H1 (cell line): ENCODE results near the gene NPL. TPM values are rescaled to one million over a fixed set of nuclear protein-coding genes. Genes with fewer than 3 reads are reported as not detected.

Experiments used
- CTCF ChIA-PET: fragments of 300-600 bp; sonication (Branson Sonifier 250); formaldehyde crosslinking; loops from one replicate; lab custom pipeline; 2021; ENCODE audit not compliant: partially characterized antibody; lab: Charles Lee
- POLR2A ChIA-PET: fragments of 300-600 bp; sonication (Branson Sonifier 250); formaldehyde crosslinking; loops from one replicate; lab custom pipeline; 2021; ENCODE audit warnings: inconsistent platforms; ENCODE audit not compliant: partially characterized antibody; lab: Charles Lee
- DNase-seq, 2 experiments: peaks; one replicate each; pipeline versions ENCODE4 v3.0.0 to v3.0.0-alpha.2; 2010 to 2022; ENCODE audit warnings: low spot score in 2 of 2, low read depth in 1 of 2, mixed read lengths in 1 of 2
- FAIRE-seq: peaks from 2 replicates; lab custom pipeline; 2011; peaks lifted over from hg19 to GRCh38; lab: Jason Lieb, UNC
- H2AFZ ChIP-seq: 2 replicates; pipeline ENCODE4 v1.8.1; 2012; ENCODE audit warnings: low read length, inconsistent platforms
- H2AK5ac ChIP-seq: 2 replicates; pipeline ENCODE4 v1.6.1; 2013; ENCODE audit warnings: low read depth, low read length
- H2BK120ac ChIP-seq: replicated peaks from 2 replicates; pipeline ENCODE3; 2013; ENCODE audit warnings: low read depth, low read length, inconsistent platforms
- H2BK12ac ChIP-seq: 2 replicates; pipeline ENCODE4 v1.6.1; 2013; ENCODE audit warnings: low read depth, low read length
- H2BK15ac ChIP-seq: 2 replicates; pipeline ENCODE4 v1.6.1; 2013; ENCODE audit warnings: low read length
- H2BK20ac ChIP-seq: 2 replicates; pipeline ENCODE4 v1.6.1; 2013; ENCODE audit warnings: low read length
- H2BK5ac ChIP-seq: 2 replicates; pipeline ENCODE4 v1.6.1; 2013; ENCODE audit warnings: low read depth, low read length
- H3K14ac ChIP-seq: 2 replicates; pipeline ENCODE4 v1.6.1; 2013; ENCODE audit warnings: inconsistent platforms; ENCODE audit not compliant: insufficient read length
- H3K18ac ChIP-seq: 2 replicates; pipeline ENCODE4 v1.6.1; 2013; ENCODE audit warnings: low read length; ENCODE audit errors: extremely low read depth
- H3K23ac ChIP-seq: 2 replicates; pipeline ENCODE4 v1.6.1; 2013; ENCODE audit warnings: inconsistent platforms; ENCODE audit not compliant: insufficient read length
- H3K23me2 ChIP-seq: 2 replicates; pipeline ENCODE4 v1.6.1; 2013; ENCODE audit warnings: low read depth, low read length
- H3K27ac ChIP-seq: 2 replicates; pipeline ENCODE4 v1.6.1; 2011; ENCODE audit warnings: low read depth, low read length, inconsistent platforms
- H3K27me3 ChIP-seq, 4 experiments: replicated peaks in 1 of 4; 1 replicate in 1 of 4; 2 replicates in 3 of 4; pipeline versions ENCODE4 v1.6.1 to v1.8.1; 2011 to 2013; ENCODE audit warnings: low read length in 3 of 4, mild to moderate bottlenecking in 3 of 4, inconsistent platforms in 2 of 4, mixed read lengths in 2 of 4, moderate library complexity in 1 of 4; ENCODE audit not compliant: control insufficient read depth in 3 of 4, insufficient read depth in 3 of 4; ENCODE audit errors: extremely low read depth in 1 of 4
- H3K36me3 ChIP-seq, 4 experiments: 2 replicates each; pipeline versions ENCODE4 v1.6.1 to v1.8.1; 2011 to 2013; ENCODE audit warnings: mild to moderate bottlenecking in 4 of 4, low read length in 3 of 4, moderate library complexity in 2 of 4, control low read depth in 1 of 4, inconsistent platforms in 1 of 4; ENCODE audit not compliant: insufficient read depth in 4 of 4, control insufficient read depth in 2 of 4
- H3K4ac ChIP-seq: replicated peaks from 2 replicates; pipeline ENCODE3; 2013; ENCODE audit warnings: low read length, low read depth, mixed read lengths, inconsistent platforms; ENCODE audit not compliant: insufficient read length
- H3K4me1 ChIP-seq, 4 experiments: replicated peaks in 1 of 4; 1 replicate in 1 of 4; 2 replicates in 3 of 4; pipeline versions ENCODE4 v1.6.1 to v1.8.1; 2011 to 2013; ENCODE audit warnings: low read length in 3 of 4, inconsistent platforms in 2 of 4, mixed read lengths in 1 of 4; ENCODE audit not compliant: insufficient read depth in 4 of 4, control insufficient read depth in 3 of 4
- H3K4me2 ChIP-seq, 2 experiments: 2 replicates each; pipeline versions ENCODE4 v1.6.1 to v1.8.1; 2011 to 2013; ENCODE audit warnings: low read depth in 2 of 2, low read length in 2 of 2, control low read depth in 1 of 2, inconsistent platforms in 1 of 2, mild to moderate bottlenecking in 1 of 2; ENCODE audit not compliant: insufficient read depth in 1 of 2
- H3K4me3 ChIP-seq, 4 experiments: fragments of 200-600, 300-600 bp in 1 of 4; sonication (generic), shearing (Covaris generic), sonication (Bioruptor Twin) in 1 of 4; 2 replicates each; pipeline versions ENCODE4 v1.5.1 to v1.8.1; 2011 to 2016; ENCODE audit warnings: low read length in 4 of 4, low read depth in 3 of 4, control low read depth in 2 of 4, inconsistent platforms in 2 of 4, mild to moderate bottlenecking in 2 of 4, mixed read lengths in 1 of 4, moderate library complexity in 1 of 4; ENCODE audit not compliant: insufficient read depth in 2 of 4; ENCODE audit errors: extremely low read depth in 1 of 4
- H3K56ac ChIP-seq: replicated peaks from 2 replicates; pipeline ENCODE3; 2013; ENCODE audit warnings: low read depth, mild to moderate bottlenecking, mixed read lengths, low read length, inconsistent platforms; ENCODE audit not compliant: insufficient read length
- H3K79me1 ChIP-seq: 2 replicates; pipeline ENCODE4 v1.6.1; 2013; ENCODE audit warnings: low read depth, low read length, control low read depth
- H3K79me2 ChIP-seq, 2 experiments: 2 replicates each; pipeline versions ENCODE4 v1.6.1 to v1.8.1; 2012 to 2013; ENCODE audit warnings: low read length in 2 of 2, mild to moderate bottlenecking in 2 of 2, inconsistent platforms in 1 of 2; ENCODE audit not compliant: insufficient read depth in 2 of 2, control insufficient read depth in 1 of 2
- H3K9ac ChIP-seq, 4 experiments: replicated peaks in 1 of 4; 1 replicate in 1 of 4; 2 replicates in 3 of 4; pipeline versions ENCODE4 v1.6.1 to v1.8.1; 2011 to 2013; ENCODE audit warnings: low read depth in 3 of 4, low read length in 3 of 4, control low read depth in 2 of 4, mild to moderate bottlenecking in 2 of 4, moderate library complexity in 2 of 4, inconsistent platforms in 1 of 4; ENCODE audit errors: extremely low read depth in 1 of 4
- H3K9me3 ChIP-seq, 2 experiments: 2 replicates each; pipeline versions ENCODE4 v1.6.1 to v1.8.1; 2012 to 2013; ENCODE audit warnings: mild to moderate bottlenecking in 2 of 2, moderate library complexity in 2 of 2, control low read depth in 1 of 2, inconsistent platforms in 1 of 2, low read depth in 1 of 2, low read length in 1 of 2, mixed read lengths in 1 of 2; ENCODE audit not compliant: insufficient read depth in 2 of 2
- H4K20me1 ChIP-seq, 2 experiments: replicated peaks in 1 of 2; 2 replicates each; pipeline versions ENCODE3 to v1.8.1; 2011 to 2013; ENCODE audit warnings: inconsistent platforms in 2 of 2, low read length in 2 of 2, mild to moderate bottlenecking in 1 of 2; ENCODE audit not compliant: insufficient read depth in 2 of 2, control insufficient read depth in 1 of 2
- H4K5ac ChIP-seq: 2 replicates; pipeline ENCODE4 v1.6.1; 2013; ENCODE audit warnings: low read length, low read depth, mixed read lengths, inconsistent platforms; ENCODE audit not compliant: insufficient read length
- H4K8ac ChIP-seq: 2 replicates; pipeline ENCODE4 v1.8.0; 2013; ENCODE audit warnings: mild to moderate bottlenecking, moderate library complexity, low read length, inconsistent platforms; ENCODE audit not compliant: insufficient read depth; ENCODE audit errors: extremely low read depth
- H4K91ac ChIP-seq: replicated peaks from 2 replicates; pipeline ENCODE3; 2013; ENCODE audit warnings: low read length, mixed read lengths, inconsistent platforms; ENCODE audit not compliant: insufficient read length
- CBX8 ChIP-seq: fragments of 300-800, 300-1000 bp; sonication (generic); IDR thresholded peaks from 2 replicates; pipeline ENCODE4 v1.7.1; 2016; ENCODE audit warnings: low read depth, low read length, borderline replicate concordance
- FOSL1 ChIP-seq: IDR thresholded peaks from 2 replicates; pipeline ENCODE4 v1.6.1; 2011; ENCODE audit warnings: mild to moderate bottlenecking, low read depth, low read length, moderate library complexity; ENCODE audit not compliant: insufficient read depth
- GABPA ChIP-seq: IDR thresholded peaks from 2 replicates; pipeline ENCODE4 v1.6.1; 2011; ENCODE audit warnings: mild to moderate bottlenecking, low read length, moderate library complexity, borderline replicate concordance; ENCODE audit not compliant: insufficient read depth
- MAFK ChIP-seq: IDR thresholded peaks from 2 replicates; pipeline ENCODE4 v1.6.1; 2012; ENCODE audit warnings: low read depth, mild to moderate bottlenecking, improper control_type of control experiment, low read length
- POLR2AphosphoS5 ChIP-seq: IDR thresholded peaks from 2 replicates; pipeline ENCODE4 v1.6.1; 2011; ENCODE audit warnings: low read depth, low read length
- ZNF274 ChIP-seq: IDR thresholded peaks from 2 replicates; pipeline ENCODE4 v1.7.0; 2012; ENCODE audit warnings: low read length, borderline replicate concordance; ENCODE audit errors: extremely low read depth
- WGBS, 2 experiments: shearing (Covaris generic) in 1 of 2; methylation state at CpG; one replicate each; pipeline versions ENCODE4 v1.1.6 to v1.1.7; 2013 to 2015; ENCODE audit warnings: low lambda C conversion rate in 2 of 2, mixed read lengths in 2 of 2, inconsistent platforms in 1 of 2, low coverage in 1 of 2, missing lambda C conversion rate in 1 of 2; ENCODE audit not compliant: insufficient replicate concordance in 2 of 2, insufficient coverage in 1 of 2, insufficient read length in 1 of 2; ENCODE audit errors: extremely low coverage in 1 of 2, missing lambda C conversion rate in 1 of 2; 5-methylcytosine and 5-hydroxymethylcytosine counted together
- polyA plus RNA-seq, 7 experiments: library from polyadenylated mRNA; depleted of rRNA in 3 of 7; stranded (reverse) in 5 of 7; unstranded in 2 of 7; fragments of >200 nt in 5 of 7; fragments of 200-250 nt in 2 of 7; gene quantifications; 1 replicate in 5 of 7; 2 replicates in 1 of 7; 4 replicates in 1 of 7; pipeline versions ENCODE4 v1.2.1 to v1.2.3, GENCODE V29; 2011 to 2013; ENCODE audit warnings: missing spikeins in 2 of 7, mixed read lengths in 2 of 7
- total RNA-seq: library from RNA; stranded (reverse); fragmentation: NEBNext Ultra II Directional; extraction: Animal tissue kit (Norgen Biotek cat#: 25700); gene quantifications from 2 replicates; pipeline ENCODE4 v1.2.1, GENCODE V29; 2021
- TF ChIP-seq, protein P1 (sequence below), 3 experiments: IDR thresholded peaks; 1 replicate in 2 of 3; 2 replicates in 1 of 3; pipeline versions ENCODE4 v1.5.1 to v1.6.1; 2011; ENCODE audit warnings: low read length in 3 of 3, mild to moderate bottlenecking in 3 of 3, inconsistent platforms in 2 of 3, low read depth in 1 of 3, moderate library complexity in 1 of 3; ENCODE audit not compliant: insufficient read depth in 1 of 3; ENCODE audit errors: control extremely low read depth in 1 of 3

Gene NPL
- total and polyA plus RNA-seq, 2 of the 8 experiments (the other 6 are each of a cell fraction or from before 2014, with no cell fraction given): 2.2 to 4.4 TPM

DNA sequence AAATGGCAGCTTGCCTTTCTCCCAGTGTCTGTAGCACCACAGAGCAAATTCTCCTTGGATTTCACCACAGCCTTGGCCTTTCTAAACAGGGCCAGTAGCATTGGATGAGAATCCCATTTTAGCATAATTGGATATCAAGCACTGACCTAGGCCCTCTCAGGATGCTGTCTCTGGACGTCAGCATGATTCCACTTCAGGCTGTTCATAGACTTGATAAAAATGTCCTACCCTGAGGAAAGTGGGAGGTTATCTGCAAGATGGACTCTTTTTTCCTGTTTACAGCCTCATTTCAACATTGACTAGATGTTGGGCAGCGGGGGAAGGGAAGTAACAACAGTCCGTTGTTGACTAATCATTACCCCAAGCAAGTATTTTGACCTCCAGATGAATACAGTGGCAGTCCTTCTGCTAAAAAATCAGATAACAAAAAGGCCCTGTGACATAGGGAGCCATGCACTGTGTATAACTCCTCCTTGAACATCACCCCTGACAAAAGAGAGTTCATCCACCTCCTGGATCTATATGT is 5.2 kb downstream of the NPL start:
- H4K5ac ChIP-seq: no peak overlapping the region
- FAIRE-seq (no peak), DNase-seq (no peak)
- ChIA-PET CTCF (interaction anchor here (10.8 to 23.0 kb wide), 2 partner anchors 10 to 191 kb away, joined by 118 to 1131 read pairs; partner anchors contain the start of genes RGS16 and RNASEL), POLR2A (no interaction called here)
- no peak overlapping the region for H2BK120ac ChIP-seq
- H3K4me2 ChIP-seq: no peak overlapping the region
- H3K4ac ChIP-seq: no peak overlapping the region
- H3K36me3 ChIP-seq: no peaks in the 10 kb centered on the region
- H3K9ac ChIP-seq: no peak overlapping the region
- H3K4me1 ChIP-seq: peaks cover 0 to 3% (median under 1%) of the 10 kb centered on the region in 4 experiments; a peak in 1 of 7 replicates
- H2BK20ac ChIP-seq: no peak overlapping the region
- 84% methylated on average over 3 of the region's 3 CpGs; no CpG with 5 or more reads in 1 of the 2 experiments for WGBS, 2 experiments
- H4K91ac ChIP-seq: no peak overlapping the region
- no peak overlapping the region for H2BK15ac ChIP-seq
- H4K20me1 ChIP-seq: no peaks in the 10 kb centered on the region
- no peak overlapping the region for H2AFZ ChIP-seq
- no peak overlapping the region for H3K27ac ChIP-seq
- peaks cover 1% of the 10 kb centered on the region; the same call in 1 of the 2 replicates for H3K23me2 ChIP-seq
- no peak overlapping the region for H2AK5ac ChIP-seq
- no peak overlapping the region for H2BK5ac ChIP-seq
- no peak overlapping the region for H3K14ac ChIP-seq
- no peak overlapping the region for H3K23ac ChIP-seq
- H3K79me1 ChIP-seq: no peaks in the 10 kb centered on the region
- H4K8ac ChIP-seq: no peak overlapping the region
- TF ChIP-seq MAFK (no peak), POLR2AphosphoS5 (no peak), ZNF274 (no peak), CBX8 (no peak), FOSL1 (no peak), GABPA (no peak)
- TF ChIP-seq, protein P1, sequence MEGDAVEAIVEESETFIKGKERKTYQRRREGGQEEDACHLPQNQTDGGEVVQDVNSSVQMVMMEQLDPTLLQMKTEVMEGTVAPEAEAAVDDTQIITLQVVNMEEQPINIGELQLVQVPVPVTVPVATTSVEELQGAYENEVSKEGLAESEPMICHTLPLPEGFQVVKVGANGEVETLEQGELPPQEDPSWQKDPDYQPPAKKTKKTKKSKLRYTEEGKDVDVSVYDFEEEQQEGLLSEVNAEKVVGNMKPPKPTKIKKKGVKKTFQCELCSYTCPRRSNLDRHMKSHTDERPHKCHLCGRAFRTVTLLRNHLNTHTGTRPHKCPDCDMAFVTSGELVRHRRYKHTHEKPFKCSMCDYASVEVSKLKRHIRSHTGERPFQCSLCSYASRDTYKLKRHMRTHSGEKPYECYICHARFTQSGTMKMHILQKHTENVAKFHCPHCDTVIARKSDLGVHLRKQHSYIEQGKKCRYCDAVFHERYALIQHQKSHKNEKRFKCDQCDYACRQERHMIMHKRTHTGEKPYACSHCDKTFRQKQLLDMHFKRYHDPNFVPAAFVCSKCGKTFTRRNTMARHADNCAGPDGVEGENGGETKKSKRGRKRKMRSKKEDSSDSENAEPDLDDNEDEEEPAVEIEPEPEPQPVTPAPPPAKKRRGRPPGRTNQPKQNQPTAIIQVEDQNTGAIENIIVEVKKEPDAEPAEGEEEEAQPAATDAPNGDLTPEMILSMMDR (IDR thresholded peaks at IDR 0.05; ENCODE audit: control extremely low read depth in 1 of 3, insufficient read depth in 1 of 3, low read depth in 1 of 3, low read length in 3 of 3): no peak
- no peak overlapping the region for H3K4me3 ChIP-seq
- H2BK12ac ChIP-seq: no peak overlapping the region
- no peak overlapping the region for H3K56ac ChIP-seq
- H3K9me3 ChIP-seq: no peaks in the 10 kb centered on the region
- H3K27me3 ChIP-seq: peaks cover 4 to 12% (median 7%) of the 10 kb centered on the region in 4 experiments; a peak in 6 of 7 replicates
- H3K79me2 ChIP-seq: no peaks in the 10 kb centered on the region
- no peak overlapping the region for H3K18ac ChIP-seq
